Measurements from ENCODE around the gene EDNRB.

EDNRB gene

GRCh38 chr13:77911751-77912150 is 6.9 kb downstream of the EDNRB start:
- DNase-seq (ENCODE audit: low read depth) = no peak
- no peak for TF ChIP-seq CTCF (IDR thresholded peaks at IDR 0.05; ENCODE audit: insufficient read depth, low read depth, low read length, missing control alignments)
- no peak overlapping the region for H3K4me3 ChIP-seq (ENCODE audit: low read depth, low read length)

GRCh38 chr13:77909827-77910226 is 8.8 kb downstream of the EDNRB start:
- TF ChIP-seq CTCF (IDR thresholded peaks at IDR 0.05; ENCODE audit: insufficient read depth, low read depth, low read length, missing control alignments) = no peak
- DNase-seq (ENCODE audit: low read depth) = no peak
- no peak overlapping the region for H3K4me3 ChIP-seq (ENCODE audit: low read depth, low read length)

- H3K4me3 ChIP-seq (ENCODE audit: low read depth, low read length) = no peak overlapping the region
- no peak for TF ChIP-seq CTCF (IDR thresholded peaks at IDR 0.05; ENCODE audit: insufficient read depth, low read depth, low read length, missing control alignments)
- no peak for DNase-seq (ENCODE audit: low read depth)
Observed at GRCh38 chr13:77908531-77908930, 10.1 kb downstream of the EDNRB start.

GRCh38 chr13:77907666-77908341 is 10.8 kb downstream of the EDNRB start:
- DNase-seq (ENCODE audit: low read depth) = no peak
- H3K4me3 ChIP-seq (ENCODE audit: low read depth, low read length) = no peak overlapping the region
- no peak for TF ChIP-seq CTCF (IDR thresholded peaks at IDR 0.05; ENCODE audit: insufficient read depth, low read depth, low read length, missing control alignments)

GRCh38 chr13:77904031-77904430 is 14.6 kb downstream of the EDNRB start:
- no peak for DNase-seq (ENCODE audit: low read depth)
- TF ChIP-seq CTCF (IDR thresholded peaks at IDR 0.05; ENCODE audit: insufficient read depth, low read depth, low read length, missing control alignments) = no peak
- H3K4me3 ChIP-seq (ENCODE audit: low read depth, low read length) = no peak overlapping the region

- H3K4me3 ChIP-seq (ENCODE audit: low read depth, low read length) = no peak overlapping the region
- DNase-seq (ENCODE audit: low read depth) = no peak
- no peak for TF ChIP-seq CTCF (IDR thresholded peaks at IDR 0.05; ENCODE audit: insufficient read depth, low read depth, low read length, missing control alignments)
Observed at GRCh38 chr13:77903435-77903834, 15.2 kb downstream of the EDNRB start.
